NT2/D1 (cell line): ENCODE results near the gene TAS1R3.
"Not testable (repeated sequence)": the region's sequence is repeated elsewhere in the genome, so short reads cannot be mapped to it uniquely, and the experiment has no call there.

ENCODE experiments used
- DNase-seq: peaks from one replicate; pipeline ENCODE4 v3.0.0-alpha.2; 2011; ENCODE audit warnings: low read depth, low spot score
- H3K27me3 ChIP-seq: 2 replicates; pipeline ENCODE4 v1.6.0; 2011; ENCODE audit warnings: mild to moderate bottlenecking; ENCODE audit not compliant: insufficient read length, insufficient read depth
- H3K36me3 ChIP-seq: 2 replicates; pipeline ENCODE4 v1.6.1; 2011; ENCODE audit warnings: mild to moderate bottlenecking, low read length, mixed read lengths; ENCODE audit not compliant: insufficient read depth, insufficient read length
- H3K4me1 ChIP-seq: 2 replicates; pipeline ENCODE4 v1.5.1; 2011; ENCODE audit not compliant: insufficient read depth, insufficient read length
- H3K4me3 ChIP-seq: 2 replicates; pipeline ENCODE4 v1.5.1; 2011; ENCODE audit warnings: low read depth; ENCODE audit not compliant: insufficient read length
- H3K9ac ChIP-seq: 2 replicates; pipeline ENCODE4 v1.6.0; 2011; ENCODE audit warnings: low read depth; ENCODE audit not compliant: insufficient read length
- H3K9me3 ChIP-seq: 2 replicates; pipeline ENCODE4 v1.5.1; 2011; ENCODE audit warnings: mild to moderate bottlenecking, low read length; ENCODE audit not compliant: insufficient read depth
- SUZ12 ChIP-seq: IDR thresholded peaks from 2 replicates; pipeline ENCODE4 v1.6.1; 2011; ENCODE audit not compliant: insufficient read length, insufficient read depth; ENCODE audit errors: extremely low read depth
- YY1 ChIP-seq: IDR thresholded peaks from 2 replicates; pipeline ENCODE4 v1.6.1; 2011; ENCODE audit not compliant: insufficient read length, insufficient read depth
- ZNF274 ChIP-seq: IDR thresholded peaks from 2 replicates; pipeline ENCODE4 v1.6.1; 2011; ENCODE audit warnings: mild to moderate bottlenecking, low read depth, low read length

TAS1R3 gene

DNA sequence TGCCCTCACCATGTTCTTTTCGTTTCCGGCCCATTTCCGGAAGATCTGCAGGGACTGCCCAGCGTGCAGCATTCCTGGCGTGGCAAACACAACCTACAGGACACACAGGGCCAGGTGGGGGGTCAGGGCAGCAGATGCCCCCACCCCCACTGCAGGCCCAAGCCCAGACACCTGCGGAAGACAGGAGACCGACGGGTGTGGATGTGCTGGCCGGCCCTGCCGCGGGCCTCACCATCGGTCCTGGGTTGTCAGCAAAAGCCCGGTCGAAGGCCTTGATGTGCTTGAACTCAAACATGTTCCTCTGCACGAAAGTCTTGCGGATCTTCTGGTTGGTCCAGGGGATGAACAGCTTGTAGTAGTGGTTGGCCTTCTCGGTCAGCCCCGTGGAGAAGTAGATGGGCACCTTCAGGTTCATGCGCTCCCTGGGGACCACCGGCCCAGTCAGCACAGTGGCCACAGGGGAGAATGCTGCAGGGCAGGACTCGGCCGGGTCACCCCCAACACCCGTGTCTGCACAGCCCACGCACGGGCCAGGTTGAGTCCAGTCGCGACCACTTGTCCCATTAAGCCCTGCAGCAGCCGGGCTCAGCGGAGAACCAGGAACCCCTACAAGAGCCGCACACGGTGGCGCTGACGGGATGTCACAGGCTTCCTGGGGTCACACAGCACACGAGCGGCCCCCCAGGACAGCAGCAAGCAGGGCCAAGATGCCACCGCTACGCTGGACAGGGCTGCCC is 17.4 kb upstream of the TAS1R3 start:
- Histone ChIP-seq H3K36me3 (peaks cover 75% of the 10 kb centered on the region), H3K9me3 (no peaks in the 10 kb centered on the region), H3K9ac (no peak overlapping the region), H3K27me3 (no peaks in the 10 kb centered on the region), H3K4me1 (peaks cover 12% of the 10 kb centered on the region), H3K4me3 (no peak overlapping the region)
- DNase-seq: no peak
- no peak for TF ChIP-seq YY1
- no peak for TF ChIP-seq SUZ12
- TF ChIP-seq ZNF274: no peak

DNA sequence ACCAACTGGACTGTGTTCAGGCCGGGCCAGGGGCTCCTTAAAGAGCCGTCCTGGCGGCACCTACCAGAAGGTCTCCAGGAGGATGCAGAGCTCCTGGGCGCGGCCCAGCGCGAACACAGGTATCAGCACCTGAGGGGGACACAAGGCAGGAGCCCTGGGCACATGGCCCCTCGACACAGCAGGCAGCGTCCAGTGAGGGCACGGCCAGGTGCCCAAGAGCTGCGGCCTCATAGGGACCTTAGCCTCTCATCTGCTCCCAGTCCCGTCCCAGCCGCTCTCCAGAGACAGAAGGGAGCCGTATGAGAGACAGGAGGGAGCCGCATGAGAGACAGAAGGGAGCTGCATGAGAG is 16.9 kb upstream of the TAS1R3 start:
- H3K4me3 ChIP-seq: no peak overlapping the region
- peaks cover 12% of the 10 kb centered on the region for H3K4me1 ChIP-seq
- no peak overlapping the region for H3K9ac ChIP-seq
- TF ChIP-seq SUZ12 (no peak), ZNF274 (no peak), YY1 (no peak)
- no peaks in the 10 kb centered on the region for H3K27me3 ChIP-seq
- no peak for DNase-seq
- H3K9me3 ChIP-seq: no peaks in the 10 kb centered on the region
- peaks cover 79% of the 10 kb centered on the region for H3K36me3 ChIP-seq

- TF ChIP-seq ZNF274: no peak
- no peak for TF ChIP-seq SUZ12
- no peak for TF ChIP-seq YY1
- H3K36me3 ChIP-seq: peaks cover 80% of the 10 kb centered on the region
- no peak for DNase-seq
- H3K9me3 ChIP-seq: no peaks in the 10 kb centered on the region
- peak overlapping the region; percentile 70 for H3K9ac ChIP-seq
- peaks cover 12% of the 10 kb centered on the region for H3K4me1 ChIP-seq
- H3K27me3 ChIP-seq: no peaks in the 10 kb centered on the region
- H3K4me3 ChIP-seq: no peak overlapping the region
Measured at GRCh38 chr1:1314678-1315335, 16.3 kb upstream of the TAS1R3 start.

DNA sequence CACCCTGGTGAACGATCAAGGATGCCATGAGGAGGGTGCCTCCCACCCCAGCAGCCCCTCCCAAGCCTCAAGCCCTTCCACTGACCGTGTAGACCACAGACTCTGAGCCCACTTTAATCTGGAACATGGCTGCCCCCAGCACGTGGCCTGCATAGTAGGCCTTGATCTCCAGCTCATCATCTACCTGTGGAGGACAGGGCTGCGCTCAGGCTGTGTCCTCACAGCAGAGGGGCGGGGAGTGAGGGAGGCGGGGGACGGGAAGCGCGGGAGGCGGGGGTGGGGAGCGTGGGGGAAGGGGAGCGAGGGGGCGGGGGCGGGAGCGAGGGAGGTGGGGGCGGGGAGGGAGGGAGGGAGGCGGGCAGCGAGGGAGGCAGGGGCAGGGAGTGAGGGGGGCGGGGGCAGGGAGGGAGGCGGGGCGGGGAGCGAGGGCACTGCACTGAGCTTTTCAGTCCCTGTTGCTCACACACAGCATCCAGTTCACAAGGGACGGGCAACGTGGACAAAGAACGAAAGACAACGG is 15.6 kb upstream of the TAS1R3 start:
- peaks cover 10% of the 10 kb centered on the region for H3K4me1 ChIP-seq
- H3K36me3 ChIP-seq: peaks cover 80% of the 10 kb centered on the region
- no peak for DNase-seq
- no peaks in the 10 kb centered on the region for H3K27me3 ChIP-seq
- no peak overlapping the region for H3K4me3 ChIP-seq
- peak overlapping the region; percentile 70 for H3K9ac ChIP-seq
- TF ChIP-seq ZNF274: no peak
- no peak for TF ChIP-seq YY1
- no peak for TF ChIP-seq SUZ12
- no peaks in the 10 kb centered on the region for H3K9me3 ChIP-seq

DNA sequence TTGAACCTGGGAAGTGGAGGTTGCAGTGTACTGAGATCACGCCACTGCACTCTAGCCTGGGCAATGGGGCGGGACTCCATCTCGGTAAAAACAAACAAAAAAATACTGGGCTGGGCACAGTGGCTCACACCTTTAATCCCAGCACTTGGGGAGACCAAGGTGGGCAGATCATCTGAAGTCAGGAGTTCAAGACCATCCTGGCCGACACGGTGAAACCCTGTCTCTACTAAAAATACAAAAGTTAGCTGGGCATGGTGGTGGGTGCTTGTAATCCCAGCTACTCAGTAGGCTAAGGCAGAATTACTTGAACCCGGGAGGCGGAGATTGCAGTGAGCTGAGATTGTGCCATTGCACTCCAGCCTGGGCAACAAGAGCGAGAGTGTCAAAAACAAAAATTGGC is 14.9 kb upstream of the TAS1R3 start:
- not testable (repeated sequence) for H3K9ac ChIP-seq, H3K27me3 ChIP-seq, DNase-seq, H3K9me3 ChIP-seq, H3K4me1 ChIP-seq, H3K4me3 ChIP-seq
- peaks cover 81% of the 10 kb centered on the region for H3K36me3 ChIP-seq

GRCh38 chr1:1317420-1317819 is 13.7 kb upstream of the TAS1R3 start:
- Histone ChIP-seq H3K36me3 (peaks cover 80% of the 10 kb centered on the region), H3K4me1 (peaks cover 14% of the 10 kb centered on the region), H3K9ac (no peak overlapping the region), H3K4me3 (no peak overlapping the region), H3K9me3 (no peaks in the 10 kb centered on the region), H3K27me3 (no peaks in the 10 kb centered on the region)
- no peak for DNase-seq
- TF ChIP-seq ZNF274: no peak
- no peak for TF ChIP-seq YY1
- no peak for TF ChIP-seq SUZ12

DNA sequence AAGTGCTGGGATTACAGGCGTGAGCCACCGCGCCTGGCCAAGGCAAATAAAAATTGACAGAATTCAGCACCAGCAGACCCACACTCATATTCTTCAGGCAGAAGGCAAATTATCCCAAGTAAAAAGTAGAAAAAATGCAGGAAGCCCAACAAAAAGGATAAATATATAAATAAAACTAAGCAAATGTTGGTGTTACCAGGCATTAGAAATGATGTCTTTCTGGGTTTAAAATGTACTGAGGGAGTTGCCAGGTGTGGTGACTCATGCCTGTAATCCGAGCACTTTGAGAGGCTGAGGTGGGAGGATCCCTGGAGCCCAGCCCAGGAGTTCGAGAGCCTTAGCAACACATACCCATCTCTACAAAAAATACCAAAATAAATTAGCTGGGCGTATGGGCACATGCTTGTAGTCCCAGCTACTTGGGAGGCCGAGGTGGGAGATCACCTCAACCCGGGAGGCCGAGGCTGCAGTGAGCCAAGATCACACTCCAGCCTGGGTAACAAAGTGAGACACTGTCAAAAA is 12.9 kb upstream of the TAS1R3 start:
- Histone ChIP-seq H3K4me3 (no peak overlapping the region), H3K9me3 (no peaks in the 10 kb centered on the region), H3K36me3 (peaks cover 79% of the 10 kb centered on the region), H3K4me1 (peaks cover 14% of the 10 kb centered on the region), H3K9ac (no peak overlapping the region), H3K27me3 (no peaks in the 10 kb centered on the region)
- DNase-seq: no peak
- TF ChIP-seq ZNF274: no peak
- no peak for TF ChIP-seq YY1
- TF ChIP-seq SUZ12: no peak
